DOHH2 (cell line): Measurements from ENCODE around the gene RRP12.

Source experiments
- CTCF ChIP-seq: fragments of 200-600 bp; sonication (generic); IDR thresholded peaks from one replicate; pipeline ENCODE4 v1.5.1; 2014; ENCODE audit warnings: antibody characterized with exemption, mild to moderate bottlenecking, low read depth, low read length; ENCODE audit not compliant: poor library complexity, severe bottlenecking
- EZH2phosphoT487 ChIP-seq: fragments of 200-600 bp; sonication (generic); IDR thresholded peaks from 2 replicates; pipeline ENCODE4 v1.6.1; 2017; ENCODE audit warnings: borderline replicate concordance, mild to moderate bottlenecking, antibody characterized with exemption, low read length, moderate library complexity, mixed read lengths

GRCh38 chr10:97349752-97350513 lies 51.2 kb downstream of the RRP12 start:
- TF ChIP-seq CTCF = no peak
- no peak for TF ChIP-seq EZH2phosphoT487
